IPS-20b (cell line): ENCODE data around the gene ZNF385A.

Source experiments
- H3K27ac ChIP-seq: one replicate; pipeline ENCODE4 v1.5.1; 2013; ENCODE audit warnings: low read length
- H3K27me3 ChIP-seq: 2 replicates; pipeline ENCODE4 v1.6.1; 2013; ENCODE audit warnings: mild to moderate bottlenecking, low read length, inconsistent platforms; ENCODE audit not compliant: insufficient read depth
- H3K36me3 ChIP-seq: 2 replicates; pipeline ENCODE4 v1.6.1; 2013; ENCODE audit warnings: low read depth, mild to moderate bottlenecking, inconsistent platforms, low read length, moderate library complexity; ENCODE audit not compliant: insufficient read depth
- H3K4me1 ChIP-seq: 2 replicates; pipeline ENCODE4 v1.6.1; 2013; ENCODE audit warnings: mild to moderate bottlenecking, control low read depth, inconsistent platforms, low read length, moderate library complexity; ENCODE audit not compliant: insufficient read depth
- H3K4me3 ChIP-seq: 2 replicates; pipeline ENCODE4 v1.5.1; 2013; ENCODE audit warnings: mild to moderate bottlenecking, low read length, inconsistent platforms
- H3K9ac ChIP-seq: 2 replicates; pipeline ENCODE4 v1.6.1; 2013; ENCODE audit warnings: low read depth, mild to moderate bottlenecking, inconsistent platforms, low read length, moderate library complexity
- H3K9me3 ChIP-seq: 2 replicates; pipeline ENCODE4 v1.6.1; 2013; ENCODE audit warnings: mild to moderate bottlenecking, low read depth, low read length, inconsistent platforms; ENCODE audit not compliant: insufficient read depth

Gene ZNF385A

GRCh38 chr12:54398218-54398617 lies 13.7 kb upstream of the ZNF385A start:
- peaks cover 55% of the 10 kb centered on the region for H3K36me3 ChIP-seq
- H3K4me3 ChIP-seq, result no peak overlapping the region
- H3K9ac ChIP-seq, result no peak overlapping the region
- H3K9me3 ChIP-seq, result no peaks in the 10 kb centered on the region
- H3K27ac ChIP-seq, result no peak overlapping the region
- peaks cover under 1% of the 10 kb centered on the region; the same call in 1 of the 2 replicates for H3K27me3 ChIP-seq
- H3K4me1 ChIP-seq, result peaks cover 8% of the 10 kb centered on the region; the same call in 1 of the 2 replicates

DNA sequence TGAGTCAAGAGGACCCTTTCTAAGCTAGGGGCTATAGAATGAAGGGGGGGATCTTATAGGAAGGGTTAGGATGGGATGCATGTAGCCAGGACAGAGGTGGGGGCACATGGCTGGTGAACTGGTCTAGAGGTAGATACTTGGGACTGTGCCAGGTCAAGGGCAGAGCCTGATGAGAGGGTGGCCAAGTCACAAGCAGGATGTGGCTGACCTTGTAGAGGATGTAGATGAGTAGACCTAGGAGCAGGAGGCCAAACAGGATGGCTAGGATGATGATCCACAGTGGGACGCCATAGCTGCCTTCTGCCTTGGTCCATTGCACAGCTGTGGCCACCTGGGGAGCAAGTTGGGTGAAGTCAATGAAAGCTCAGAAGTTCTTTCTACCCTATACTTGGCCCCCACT lies 12.6 kb upstream of the ZNF385A start:
- Histone ChIP-seq H3K4me3 (no peak overlapping the region), H3K9me3 (no peaks in the 10 kb centered on the region), H3K27ac (no peak overlapping the region), H3K9ac (no peak overlapping the region), H3K4me1 (peaks cover 11% of the 10 kb centered on the region; the same call in 1 of the 2 replicates), H3K27me3 (peaks cover 11% of the 10 kb centered on the region; the same call in 1 of the 2 replicates), H3K36me3 (peaks cover 47% of the 10 kb centered on the region)

GRCh38 chr12:54395545-54395944 lies 11.0 kb upstream of the ZNF385A start:
- peaks cover 15% of the 10 kb centered on the region; the same call in 1 of the 2 replicates for H3K27me3 ChIP-seq
- H3K9me3 ChIP-seq, result no peaks in the 10 kb centered on the region
- no peak overlapping the region for H3K27ac ChIP-seq
- no peak overlapping the region for H3K9ac ChIP-seq
- peaks cover 13% of the 10 kb centered on the region; the same call in 1 of the 2 replicates for H3K4me1 ChIP-seq
- no peak overlapping the region for H3K4me3 ChIP-seq
- H3K36me3 ChIP-seq, result peaks cover 31% of the 10 kb centered on the region

DNA sequence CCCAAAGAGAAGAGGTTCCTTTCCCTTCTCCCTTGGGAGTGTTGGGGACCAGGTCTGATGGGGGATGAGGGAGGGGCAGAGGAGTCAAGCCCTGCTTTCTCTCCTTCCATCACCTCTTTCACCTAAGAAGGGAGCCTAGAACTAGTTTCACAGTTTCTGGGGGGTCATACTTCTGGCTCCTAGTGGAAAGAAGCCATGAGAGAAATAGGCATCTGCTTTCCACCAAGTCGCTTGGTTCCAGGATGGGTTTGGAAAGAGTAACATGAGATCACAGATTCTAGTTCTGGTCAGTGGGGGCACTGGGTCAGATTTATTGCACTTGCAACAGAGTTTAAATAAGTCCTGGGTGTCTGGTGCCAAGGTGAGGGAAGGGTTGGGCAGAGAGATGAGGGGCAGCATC lies 10.5 kb upstream of the ZNF385A start:
- H3K4me1 ChIP-seq, result peaks cover 17% of the 10 kb centered on the region; the same call in 1 of the 2 replicates
- no peaks in the 10 kb centered on the region for H3K9me3 ChIP-seq
- H3K36me3 ChIP-seq, result peaks cover 26% of the 10 kb centered on the region
- H3K9ac ChIP-seq, result no peak overlapping the region
- no peak overlapping the region for H3K27ac ChIP-seq
- H3K27me3 ChIP-seq, result peaks cover 15% of the 10 kb centered on the region; the same call in 1 of the 2 replicates
- no peak overlapping the region for H3K4me3 ChIP-seq

- H3K36me3 ChIP-seq, result peaks cover 24% of the 10 kb centered on the region
- no peak overlapping the region for H3K9ac ChIP-seq
- peaks cover 15% of the 10 kb centered on the region; the same call in 1 of the 2 replicates for H3K27me3 ChIP-seq
- H3K9me3 ChIP-seq, result no peaks in the 10 kb centered on the region
- H3K27ac ChIP-seq, result no peak overlapping the region
- peaks cover 24% of the 10 kb centered on the region; the same call in 1 of the 2 replicates for H3K4me1 ChIP-seq
- H3K4me3 ChIP-seq, result no peak overlapping the region
Measured at GRCh38 chr12:54394281-54394719, 9.8 kb upstream of the ZNF385A start.

DNA sequence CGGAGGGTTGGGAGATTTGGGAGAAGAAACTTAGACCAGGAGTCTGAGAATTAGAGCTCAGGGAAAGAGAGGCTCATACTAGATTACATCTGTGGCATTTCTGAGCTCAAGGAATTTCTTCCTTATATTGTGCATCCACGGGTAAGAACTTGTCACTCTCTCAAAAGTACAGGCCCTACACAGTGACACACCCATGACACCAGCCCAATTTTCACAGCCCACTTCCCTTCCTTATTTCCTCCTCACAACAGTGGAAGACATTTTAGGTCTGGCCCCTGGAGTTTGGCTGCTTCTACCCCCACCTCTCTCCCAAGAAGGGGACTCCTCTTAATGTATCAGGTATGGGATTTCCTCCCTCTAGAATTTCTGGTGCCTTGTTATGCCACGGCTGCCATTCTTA lies 9.2 kb upstream of the ZNF385A start:
- peaks cover 24% of the 10 kb centered on the region for H3K36me3 ChIP-seq
- H3K27ac ChIP-seq, result no peak overlapping the region
- H3K9me3 ChIP-seq, result no peaks in the 10 kb centered on the region
- peaks cover 29% of the 10 kb centered on the region; the same call in 1 of the 2 replicates for H3K4me1 ChIP-seq
- no peak overlapping the region for H3K9ac ChIP-seq
- no peak overlapping the region for H3K4me3 ChIP-seq
- peaks cover 15% of the 10 kb centered on the region; the same call in 1 of the 2 replicates for H3K27me3 ChIP-seq

DNA sequence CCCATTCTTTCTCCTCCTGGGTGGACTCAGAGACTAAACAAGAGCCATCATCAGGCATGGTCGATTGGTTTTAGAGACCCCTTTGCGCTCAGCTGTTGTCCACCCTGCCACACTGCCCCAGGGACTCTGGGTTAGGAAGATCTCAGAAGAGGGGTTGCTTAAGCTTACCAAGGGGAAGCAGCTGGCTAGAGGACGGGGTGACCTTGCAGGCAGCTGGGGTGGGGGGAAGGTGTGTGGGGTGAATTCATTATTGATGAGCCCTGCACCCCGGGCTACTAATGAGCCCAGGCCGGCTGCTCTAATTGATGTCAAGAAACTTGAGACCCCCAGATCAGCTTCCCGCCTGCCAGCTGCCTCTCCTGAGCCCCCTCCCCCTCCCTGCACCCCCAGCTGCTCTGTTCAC lies 8.7 kb upstream of the ZNF385A start:
- H3K27me3 ChIP-seq, result peaks cover 15% of the 10 kb centered on the region; the same call in 1 of the 2 replicates
- no peak overlapping the region for H3K4me3 ChIP-seq
- H3K36me3 ChIP-seq, result peaks cover 20% of the 10 kb centered on the region
- peaks cover 34% of the 10 kb centered on the region for H3K4me1 ChIP-seq
- H3K27ac ChIP-seq, result no peak overlapping the region
- H3K9me3 ChIP-seq, result no peaks in the 10 kb centered on the region
- H3K9ac ChIP-seq, result no peak overlapping the region

- H3K27ac ChIP-seq, result no peak overlapping the region
- H3K36me3 ChIP-seq, result peaks cover 17% of the 10 kb centered on the region
- peaks cover 40% of the 10 kb centered on the region for H3K4me1 ChIP-seq
- no peak overlapping the region for H3K9ac ChIP-seq
- H3K4me3 ChIP-seq, result no peak overlapping the region
- H3K27me3 ChIP-seq, result peaks cover 15% of the 10 kb centered on the region; the same call in 1 of the 2 replicates
- H3K9me3 ChIP-seq, result no peaks in the 10 kb centered on the region
Measured at GRCh38 chr12:54392485-54393206, 8.1 kb upstream of the ZNF385A start.

DNA sequence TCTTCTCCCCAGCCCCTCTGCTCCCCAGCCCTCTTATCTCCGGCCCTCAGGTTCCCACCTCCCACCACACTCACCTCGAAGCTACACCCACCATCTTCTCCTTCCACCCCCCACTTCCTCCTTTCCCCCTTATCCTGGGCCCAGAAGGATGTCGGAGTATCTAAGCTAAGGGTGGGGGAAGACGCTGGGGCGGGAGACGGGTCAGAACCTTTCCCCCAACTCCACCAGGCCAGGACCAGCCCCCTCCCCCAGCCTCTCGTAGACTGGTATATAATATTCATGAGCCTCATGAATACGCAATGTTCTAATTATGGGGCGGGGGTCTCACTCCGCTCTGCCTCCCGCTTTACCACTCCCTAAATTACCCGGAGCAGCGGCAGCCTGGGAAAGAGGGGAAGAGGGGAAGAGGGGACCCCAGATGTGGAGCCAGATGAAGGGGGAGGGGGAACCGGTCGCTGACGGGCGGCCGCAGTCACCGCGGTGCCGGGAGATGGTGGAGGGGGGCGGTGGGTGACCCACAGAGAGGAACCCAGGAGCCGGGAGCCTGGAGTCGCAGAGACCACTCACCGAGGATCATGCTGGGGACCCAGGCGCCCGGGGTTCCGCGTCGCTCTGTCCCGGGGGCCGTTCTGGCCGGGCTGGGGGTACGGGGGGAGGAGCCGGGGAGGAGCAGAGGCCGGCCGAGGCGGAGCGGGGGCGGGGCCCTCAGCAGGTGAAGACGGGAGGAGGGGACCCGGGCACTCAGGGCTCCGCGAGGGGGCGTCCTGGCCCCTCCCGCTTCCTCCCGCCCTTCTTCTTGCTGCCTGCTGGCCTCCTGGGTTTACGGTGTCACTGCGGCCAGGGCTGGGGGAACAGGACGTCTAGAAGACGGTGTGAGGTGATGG lies 6.4 kb upstream of the ZNF385A start:
- Histone ChIP-seq H3K36me3 (peaks cover 2% of the 10 kb centered on the region; the same call in 1 of the 2 replicates), H3K27me3 (peaks cover 15% of the 10 kb centered on the region; the same call in 1 of the 2 replicates), H3K27ac (peak overlapping the region; percentile 26), H3K4me3 (peak overlapping the region; percentile 87), H3K9ac (peak overlapping the region; percentile 76; the same call in 1 of the 2 replicates), H3K4me1 (peaks cover 57% of the 10 kb centered on the region), H3K9me3 (no peaks in the 10 kb centered on the region)

DNA sequence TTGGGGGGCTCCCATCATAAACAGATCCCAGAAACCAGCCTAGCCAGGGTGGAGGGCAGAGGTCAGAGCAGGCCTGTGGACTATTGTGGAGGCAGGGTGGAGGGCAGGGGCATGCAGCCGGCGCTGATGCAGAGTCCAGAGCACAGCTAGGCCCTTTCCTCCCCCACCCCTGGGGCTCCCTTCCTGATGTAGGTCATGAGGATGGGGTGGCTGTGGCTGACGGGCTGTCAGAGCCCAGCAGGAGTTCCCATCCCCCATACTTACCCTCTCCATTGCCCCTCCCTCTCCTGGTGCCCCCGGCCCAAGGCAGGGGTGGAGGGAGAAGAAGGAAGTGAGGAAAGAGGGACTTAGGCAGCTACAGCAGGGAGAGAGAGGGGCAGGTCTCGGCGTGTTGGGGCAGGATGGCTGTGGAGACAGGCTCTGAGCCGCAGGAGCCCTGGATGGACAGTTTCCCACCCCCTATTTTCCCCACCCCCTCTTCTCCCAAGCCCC lies 5.7 kb upstream of the ZNF385A start:
- no peaks in the 10 kb centered on the region for H3K9me3 ChIP-seq
- H3K4me3 ChIP-seq, result peak overlapping the region; percentile 87; the same call in 1 of the 2 replicates
- H3K27me3 ChIP-seq, result peaks cover 15% of the 10 kb centered on the region; the same call in 1 of the 2 replicates
- peaks cover 62% of the 10 kb centered on the region for H3K4me1 ChIP-seq
- no peaks in the 10 kb centered on the region for H3K36me3 ChIP-seq
- peak overlapping the region; percentile 76; the same call in 1 of the 2 replicates for H3K9ac ChIP-seq
- H3K27ac ChIP-seq, result no peak overlapping the region

DNA sequence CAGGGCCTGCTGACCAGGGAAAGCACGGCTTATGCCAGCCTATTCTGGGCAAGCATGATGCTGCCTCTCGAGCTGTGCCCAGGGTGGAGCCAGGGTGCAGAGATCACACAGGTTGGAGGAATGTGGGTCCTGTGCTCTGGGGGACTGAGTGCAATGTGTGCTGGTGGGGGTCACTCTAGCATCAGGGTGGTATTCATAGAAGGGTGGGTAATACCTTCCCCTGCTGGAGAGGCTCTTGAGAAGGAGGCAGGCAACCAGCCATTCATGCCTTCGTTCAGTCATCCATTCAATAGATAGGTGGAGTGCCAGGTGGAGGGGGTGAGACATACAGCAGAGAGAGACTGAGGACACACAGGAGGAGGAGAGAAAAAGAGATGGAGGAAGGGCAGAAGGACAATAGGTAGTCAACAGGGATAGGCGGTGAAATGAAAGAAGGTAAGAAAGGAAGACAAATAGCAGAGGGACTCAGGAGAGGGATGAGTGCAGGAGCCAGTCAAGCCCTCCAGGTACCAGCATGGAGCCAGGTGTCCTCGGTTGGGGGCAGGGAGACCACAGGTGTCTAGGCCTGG lies 5.2 kb upstream of the ZNF385A start:
- no peaks in the 10 kb centered on the region for H3K36me3 ChIP-seq
- H3K9ac ChIP-seq, result no peak overlapping the region; the same call in 1 of the 2 replicates
- no peaks in the 10 kb centered on the region for H3K9me3 ChIP-seq
- H3K4me1 ChIP-seq, result peaks cover 67% of the 10 kb centered on the region
- H3K27ac ChIP-seq, result no peak overlapping the region
- peaks cover 15% of the 10 kb centered on the region; the same call in 1 of the 2 replicates for H3K27me3 ChIP-seq
- H3K4me3 ChIP-seq, result peak overlapping the region; percentile 87
